ENCODE measurements around the gene RDH13.

GRCh38 chr19:55083004-55083850 lies 20.3 kb upstream of the RDH13 start:
- TF ChIP-seq HOXB5 (CRISPR knock-in tag; IDR thresholded peaks at IDR 0.05) (no peak), CTCF (IDR thresholded peaks at IDR 0.05) (no peak), REST (IDR thresholded peaks at IDR 0.05) (no peak), MAX (IDR thresholded peaks at IDR 0.05) (no peak), MAZ (IDR thresholded peaks at IDR 0.05; ENCODE audit: borderline replicate concordance, low read depth, low read length) (no peak), EP300 (IDR thresholded peaks at IDR 0.05) (no peak), RFX5 (IDR thresholded peaks at IDR 0.05) (no peak), CBX2 (IDR thresholded peaks at IDR 0.05; ENCODE audit: borderline replicate concordance, low read depth) (no peak), ZNF302 (CRISPR knock-in tag; IDR thresholded peaks at IDR 0.05) (no peak), SREBF2 (IDR thresholded peaks at IDR 0.05) (no peak)
